HG03175 (cell line): ENCODE measurements around the gene GPR143.
"Not testable (repeated sequence)": the region's sequence is repeated elsewhere in the genome, so short reads cannot be mapped to it uniquely, and the experiment has no call there.

ENCODE experiments used
- ATAC-seq: cut with Tn5 transposase; IDR thresholded peaks from one replicate; pipeline ENCODE4 v1.9.1; 2021; ENCODE audit warnings: mild to moderate bottlenecking, moderate library complexity; ENCODE audit not compliant: unreplicated experiment

Gene GPR143

GRCh38 chrX:9770319-9770718 lies 4.7 kb upstream of the GPR143 start:
- ATAC-seq = no peak

GRCh38 chrX:9768321-9768839 lies 2.7 kb upstream of the GPR143 start:
- ATAC-seq = not testable (repeated sequence)

GRCh38 chrX:9767375-9767774 lies 1.7 kb upstream of the GPR143 start:
- ATAC-seq = no peak

- ATAC-seq = no peak
Observed at GRCh38 chrX:9765072-9765736, 443 bp downstream of the GPR143 start.

GRCh38 chrX:9759337-9759736 lies 6.3 kb downstream of the GPR143 start:
- ATAC-seq = no peak

- no peak for ATAC-seq
Observed at GRCh38 chrX:9758021-9758638, 7.5 kb downstream of the GPR143 start.

GRCh38 chrX:9757366-9757765 lies 8.3 kb downstream of the GPR143 start:
- ATAC-seq = no peak

- no peak for ATAC-seq
Observed at GRCh38 chrX:9749146-9749692, 16.4 kb downstream of the GPR143 start.

- no peak for ATAC-seq
Observed at GRCh38 chrX:9747644-9748043, 18.0 kb downstream of the GPR143 start.

GRCh38 chrX:9746148-9746888 lies 19.3 kb downstream of the GPR143 start:
- no peak for ATAC-seq

- ATAC-seq = no peak
Observed at GRCh38 chrX:9745417-9746115, 20.1 kb downstream of the GPR143 start.

- no peak for ATAC-seq
Observed at GRCh38 chrX:9739130-9739529, 26.5 kb downstream of the GPR143 start.

- ATAC-seq = no peak
Observed at GRCh38 chrX:9738151-9738550, 27.5 kb downstream of the GPR143 start.

- no peak for ATAC-seq
Observed at GRCh38 chrX:9737363-9737762, 28.3 kb downstream of the GPR143 start.

- ATAC-seq = no peak
Observed at GRCh38 chrX:9730752-9731151, 34.9 kb downstream of the GPR143 start.

GRCh38 chrX:9730078-9730477 lies 35.6 kb downstream of the GPR143 start:
- no peak for ATAC-seq

GRCh38 chrX:9729171-9729885 lies 36.3 kb downstream of the GPR143 start:
- no peak for ATAC-seq

- no peak for ATAC-seq
Observed at GRCh38 chrX:9728261-9728660, 37.4 kb downstream of the GPR143 start.

- ATAC-seq = no peak
Observed at GRCh38 chrX:9724711-9725110, 40.9 kb downstream of the GPR143 start.

- no peak for ATAC-seq
Observed at GRCh38 chrX:9717376-9717775, 48.3 kb downstream of the GPR143 start.
